NCI-H1436 (cell line): ENCODE measurements around the gene TMEM212.
"Not testable (repeated sequence)": the region's sequence is repeated elsewhere in the genome, so short reads cannot be mapped to it uniquely, and the experiment has no call there.

Experiments
- DNase-seq: peaks from one replicate; lab custom pipeline; 2025; lab: John Stamatoyannopoulos, UW

Gene TMEM212

DNA sequence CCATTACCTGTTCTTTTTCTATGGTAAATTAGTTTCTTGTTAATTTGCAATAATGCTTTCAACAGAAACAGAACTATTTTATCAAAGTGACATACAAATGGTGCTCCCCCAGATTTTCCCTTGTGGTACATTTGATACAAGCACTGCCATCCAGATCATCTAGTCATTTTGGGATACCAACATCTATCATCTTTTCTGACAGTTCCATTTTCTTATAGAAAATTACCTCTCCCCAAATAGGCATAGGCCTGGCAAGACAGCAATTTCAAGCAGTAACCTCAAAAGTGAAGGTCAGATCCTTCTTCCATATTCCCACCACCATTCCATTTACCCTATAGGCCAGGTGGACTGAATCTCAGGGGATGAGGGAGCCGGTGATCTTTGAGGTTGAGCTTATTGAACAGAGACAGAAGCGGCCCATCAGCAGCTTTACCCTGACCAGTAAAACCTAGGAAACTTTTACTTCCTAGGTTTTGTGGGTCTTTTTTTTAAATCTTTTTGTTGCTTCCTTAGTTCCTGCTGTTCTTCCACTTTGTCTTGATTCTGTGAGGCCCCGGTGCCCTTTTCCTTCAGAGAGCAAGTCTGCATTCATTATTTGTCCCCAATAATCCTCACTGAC is 29.8 kb upstream of the TMEM212 start:
- no peak for DNase-seq

DNA sequence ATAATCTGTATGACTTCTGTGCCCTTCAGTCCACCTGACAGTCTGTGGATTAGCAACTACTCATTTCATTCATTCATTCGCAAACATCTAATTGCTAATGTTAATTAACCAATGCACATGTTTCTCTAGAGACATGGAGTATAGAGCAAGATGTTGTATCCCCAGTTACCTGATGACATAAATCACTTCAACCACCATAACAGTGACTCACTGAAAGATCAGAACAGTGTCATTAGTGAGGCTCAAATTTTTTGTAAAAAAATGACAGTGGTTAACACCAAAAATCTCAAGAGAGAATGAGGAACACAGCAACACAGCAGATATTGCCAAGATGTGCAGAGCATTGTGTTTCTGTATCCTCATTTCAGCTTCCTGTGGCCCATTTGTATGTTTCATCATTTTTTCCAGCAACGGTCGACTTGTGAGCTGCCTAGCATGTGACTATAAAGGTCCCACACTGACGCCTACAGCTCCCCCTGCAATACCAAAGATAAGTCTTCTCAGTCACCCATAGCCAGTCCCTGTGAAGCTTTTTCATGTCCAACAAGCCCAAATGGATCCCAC is 29.2 kb upstream of the TMEM212 start:
- DNase-seq, result no peak

DNA sequence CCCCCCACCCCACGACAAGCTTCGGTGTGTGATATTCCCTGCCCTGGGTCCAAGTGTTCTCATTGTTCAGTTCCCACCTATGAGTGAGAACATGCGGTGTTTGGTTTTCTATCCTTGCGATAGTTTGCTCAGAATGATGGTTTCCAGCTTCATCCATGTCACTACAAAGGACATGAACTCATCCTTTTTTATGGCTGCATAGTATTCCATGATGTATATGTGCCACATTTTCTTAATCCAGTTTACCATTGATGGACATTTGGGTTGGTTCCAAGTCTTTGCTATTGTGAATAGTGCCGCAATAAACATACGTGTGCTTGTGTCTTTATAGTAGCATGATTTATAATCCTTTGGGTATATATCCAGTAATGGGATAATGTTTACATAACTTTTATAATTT is 28.5 kb upstream of the TMEM212 start:
- not testable (repeated sequence) for DNase-seq

DNA sequence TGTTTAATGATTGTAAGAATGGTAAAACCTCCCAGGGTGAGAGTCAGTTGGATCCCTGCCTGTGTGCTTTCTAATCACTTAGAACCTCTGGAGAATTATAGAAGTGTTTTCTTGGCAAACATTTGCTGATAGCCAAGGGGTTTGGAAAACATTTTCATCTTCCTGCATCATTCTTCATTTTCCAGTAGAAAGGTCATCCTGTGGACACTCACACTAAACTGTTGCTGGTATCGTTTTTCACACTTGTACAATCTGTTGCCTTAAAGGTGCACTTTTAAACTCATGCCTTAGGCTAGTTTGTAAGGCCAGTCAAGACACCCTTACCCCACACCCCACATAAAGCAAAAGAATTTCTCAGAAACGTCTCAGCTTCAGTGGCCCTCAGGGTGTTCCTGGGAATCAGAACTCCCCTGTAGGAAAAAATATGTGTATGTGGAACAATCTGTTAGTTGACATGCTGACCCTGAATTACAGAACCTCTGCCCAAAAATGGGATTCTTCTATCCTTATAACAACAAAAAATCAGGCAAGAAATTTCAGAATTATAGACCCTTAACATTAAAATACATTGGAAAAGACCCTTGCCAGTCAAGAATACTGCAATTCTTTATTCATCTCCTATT is 27.1 kb upstream of the TMEM212 start:
- no peak for DNase-seq

DNA sequence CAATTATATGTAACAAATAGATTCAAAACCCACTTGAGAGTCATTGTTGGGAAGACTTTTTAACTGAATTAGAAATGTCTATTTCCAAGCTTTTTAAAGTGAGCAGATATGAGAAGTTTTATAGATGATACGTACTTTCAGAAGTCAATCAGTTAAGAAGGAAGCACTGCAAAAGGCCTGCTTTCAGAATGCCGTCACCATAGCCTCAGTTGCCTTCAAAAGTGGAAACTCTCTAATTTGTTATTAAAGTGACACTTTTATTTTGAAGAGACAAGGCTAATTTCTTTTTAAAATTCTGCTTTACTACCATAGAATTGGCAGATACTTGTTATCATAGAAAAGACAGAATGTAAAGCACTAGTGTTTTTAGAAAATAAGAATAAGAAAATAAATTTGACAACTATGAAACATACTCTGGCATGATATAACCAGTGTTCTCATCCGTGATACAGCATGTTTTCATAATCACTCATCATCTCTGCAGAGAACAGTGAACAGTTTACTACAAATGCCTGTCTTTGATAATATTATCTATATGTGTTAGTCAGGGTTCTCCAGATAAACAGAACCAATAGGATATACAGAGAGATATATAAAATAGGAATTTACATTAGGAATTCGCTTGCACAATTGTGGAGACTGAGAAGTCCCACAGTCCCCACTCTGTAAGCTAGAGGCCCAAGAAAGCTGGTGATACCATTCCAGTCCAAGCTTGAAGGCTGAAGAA is 25.9 kb upstream of the TMEM212 start:
- no peak for DNase-seq

DNA sequence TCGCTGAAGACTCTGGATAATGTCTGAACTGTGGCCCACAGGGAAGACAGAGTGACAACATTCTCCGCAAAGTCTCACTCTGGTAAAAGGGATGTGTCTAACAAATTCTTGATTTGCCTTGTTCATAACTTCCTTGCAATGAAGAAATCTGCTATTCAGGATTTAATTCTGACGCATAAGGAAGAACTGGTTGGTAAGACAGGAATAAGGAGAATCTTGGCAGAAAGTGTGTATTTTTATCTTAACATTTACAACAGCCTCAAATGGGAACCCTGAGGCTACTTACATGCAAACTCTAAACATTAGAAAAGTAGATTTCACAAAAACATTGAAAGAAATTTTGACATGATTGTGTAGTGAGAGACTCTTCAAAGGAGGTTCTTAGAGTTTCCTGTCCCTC is 22.1 kb upstream of the TMEM212 start:
- DNase-seq, result no peak

DNA sequence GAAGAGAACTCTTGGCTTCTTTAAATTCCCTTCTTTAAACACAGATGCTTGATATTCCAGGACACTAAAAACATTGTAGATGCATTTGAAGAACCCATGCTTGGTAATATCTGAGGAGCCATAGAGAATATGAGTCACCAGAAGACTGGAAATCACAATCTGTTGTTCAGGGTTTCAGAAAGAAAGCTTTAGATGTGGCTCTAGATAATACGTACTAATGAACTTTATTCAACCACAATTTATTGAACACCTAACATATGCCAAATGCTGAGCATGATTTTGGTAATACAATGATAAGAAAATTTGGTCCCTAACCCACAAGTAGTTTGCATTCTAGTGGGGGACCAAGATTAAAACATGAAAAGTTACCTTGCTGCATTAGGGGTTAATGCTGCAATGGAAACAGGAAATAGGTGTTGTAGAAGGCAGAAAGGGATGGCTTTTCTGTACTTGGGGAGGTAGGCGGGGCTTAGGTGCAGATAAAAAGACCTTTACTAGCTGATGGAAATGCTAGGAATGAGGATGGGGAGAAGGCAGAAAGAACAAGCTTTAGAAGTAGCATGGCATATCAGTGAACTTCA is 21.3 kb upstream of the TMEM212 start:
- DNase-seq, result no peak

DNA sequence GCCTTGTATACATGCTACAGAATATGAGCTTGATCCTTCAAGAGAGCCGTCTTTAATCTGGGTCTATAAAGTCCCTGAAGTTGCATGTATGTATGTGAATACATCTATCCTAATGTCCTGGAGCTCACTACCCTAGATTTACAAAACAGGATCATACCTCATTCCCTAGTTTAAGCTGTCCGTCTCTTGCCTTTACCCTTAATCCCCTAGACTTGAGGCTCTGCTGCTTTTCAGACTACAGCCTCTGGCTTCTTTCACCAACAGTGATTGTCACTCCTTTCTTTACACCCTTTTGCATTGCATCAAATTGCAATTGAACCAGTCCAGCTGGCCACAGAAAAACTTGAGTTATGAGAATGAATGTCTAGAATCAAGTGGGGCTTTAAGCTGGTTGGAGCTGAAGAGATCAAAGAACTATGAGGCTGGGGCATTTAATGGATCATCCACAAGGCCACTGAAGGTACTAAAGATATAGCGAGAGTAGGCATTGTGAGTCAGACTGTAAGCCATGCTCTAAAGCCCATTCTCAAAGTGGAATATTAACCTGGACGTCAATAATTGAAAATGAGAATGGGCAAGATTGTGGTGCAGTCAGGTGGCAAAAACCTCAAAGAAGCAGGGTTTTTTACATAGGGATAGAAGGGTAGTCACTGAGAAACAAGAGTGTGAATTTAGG is 20.6 kb upstream of the TMEM212 start:
- DNase-seq, result no peak

DNA sequence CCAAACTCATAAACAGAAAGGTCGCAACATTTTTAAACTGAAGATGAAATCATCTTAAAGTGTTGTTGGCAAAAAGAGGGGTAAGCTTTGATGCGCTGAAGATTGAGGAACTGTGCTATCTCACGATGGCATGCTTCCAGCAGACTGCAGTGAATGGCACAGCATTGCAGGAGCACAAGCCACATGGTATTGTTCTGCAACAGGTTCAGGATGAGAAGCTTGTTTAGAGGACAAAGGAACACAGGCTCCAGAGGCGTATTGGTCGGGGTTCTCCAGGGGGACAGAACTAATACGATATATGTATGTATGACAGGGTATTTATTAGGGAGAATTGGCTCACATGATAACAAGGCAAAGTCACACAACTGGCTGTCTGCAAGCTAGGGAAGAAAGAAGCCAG is 19.0 kb upstream of the TMEM212 start:
- DNase-seq, result no peak

DNA sequence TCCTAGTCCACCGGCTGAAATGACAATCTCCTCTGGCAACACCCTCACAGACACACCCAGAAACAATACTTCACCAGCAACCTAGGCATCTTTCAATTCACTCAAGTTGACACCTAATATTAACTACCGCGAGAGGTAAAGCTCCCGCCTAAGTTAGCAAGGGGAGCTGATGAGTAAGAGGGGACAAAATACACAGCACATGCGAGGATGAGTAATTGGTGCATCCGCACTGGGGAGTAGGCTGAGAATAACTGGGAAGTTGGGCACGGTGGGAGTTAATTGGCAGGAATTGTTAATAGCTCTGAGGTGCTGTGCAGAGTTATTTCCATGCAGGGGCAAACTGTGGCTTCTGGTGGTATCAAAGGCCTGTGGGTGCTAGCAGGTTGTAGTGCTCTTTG is 18.3 kb upstream of the TMEM212 start:
- no peak for DNase-seq

DNA sequence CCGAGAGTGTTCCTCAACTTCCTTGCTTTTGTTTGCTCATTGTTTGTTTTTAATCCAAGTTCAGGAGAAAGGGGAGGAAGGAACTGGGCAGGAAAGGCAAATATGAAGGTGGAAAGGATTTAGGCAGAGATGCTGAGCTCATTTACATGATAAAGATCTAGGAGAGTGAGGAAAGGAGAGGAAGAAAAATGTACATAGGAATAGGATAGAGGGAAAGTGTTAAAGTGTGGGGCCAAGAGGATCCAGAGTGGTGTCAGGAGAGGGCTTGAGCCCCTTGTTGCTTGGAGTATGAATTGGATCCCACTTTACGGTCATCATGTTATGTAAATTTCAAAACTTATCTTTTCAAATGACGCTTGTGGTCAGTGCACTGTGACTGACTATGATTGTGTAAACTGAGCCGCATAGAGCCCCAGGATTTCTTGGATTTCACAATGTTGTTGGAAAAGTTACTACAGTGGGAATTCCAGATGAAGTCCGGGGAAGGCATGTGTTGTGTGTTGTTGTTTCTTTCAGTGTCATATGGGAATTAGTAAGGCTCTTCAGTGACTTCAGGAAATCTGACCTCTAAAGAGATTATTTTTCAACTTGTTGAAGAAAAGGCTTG is 17.8 kb upstream of the TMEM212 start:
- no peak for DNase-seq

DNA sequence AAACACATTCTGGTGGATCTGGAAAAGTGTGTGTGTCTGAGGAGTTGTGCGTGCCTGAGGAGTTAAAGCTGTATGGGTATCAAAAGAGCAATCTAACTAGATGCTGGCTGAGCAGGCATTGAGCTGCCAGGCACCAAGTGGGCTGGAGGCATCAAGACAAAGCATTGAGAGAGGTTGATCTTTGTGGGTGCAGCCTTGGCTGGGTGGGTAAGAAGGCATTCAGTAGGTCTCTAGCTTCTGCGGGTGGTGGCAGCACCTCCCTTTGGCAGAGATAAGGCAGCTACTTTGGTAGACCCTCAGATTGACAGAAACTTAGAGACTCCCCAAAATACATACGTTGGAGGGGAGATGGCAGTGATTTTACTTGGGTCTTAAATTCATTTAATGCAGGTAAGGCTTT is 15.8 kb upstream of the TMEM212 start:
- no peak for DNase-seq

DNA sequence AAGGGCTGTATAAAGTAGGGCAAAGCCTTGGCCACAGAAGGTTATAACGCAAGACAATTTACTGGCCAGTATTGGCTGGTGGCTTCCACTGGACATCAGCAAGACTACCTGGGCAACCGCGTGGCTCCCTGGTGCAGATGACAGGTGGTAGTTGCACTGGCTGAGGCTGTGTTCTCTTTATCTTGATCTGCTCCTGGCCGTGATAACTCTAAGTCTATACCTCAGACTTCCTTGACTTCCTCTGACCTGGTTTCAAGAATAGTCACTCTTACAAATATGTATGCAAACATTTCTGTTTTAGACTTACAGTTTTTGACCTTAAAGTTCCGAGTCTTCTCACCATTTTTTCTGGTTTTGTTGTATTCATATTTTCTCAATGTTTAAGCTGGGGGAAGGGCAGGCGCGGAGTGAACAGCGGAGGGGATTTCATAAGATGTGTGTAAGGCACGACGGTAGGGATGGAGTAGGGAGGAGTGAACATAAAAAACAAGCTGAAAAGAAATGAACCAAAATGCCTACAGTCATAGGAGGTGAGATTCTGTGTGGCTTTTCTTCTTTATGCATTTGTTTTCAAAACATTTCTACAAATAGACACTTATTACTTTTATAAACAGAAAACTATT is 15.2 kb upstream of the TMEM212 start:
- DNase-seq, result no peak

DNA sequence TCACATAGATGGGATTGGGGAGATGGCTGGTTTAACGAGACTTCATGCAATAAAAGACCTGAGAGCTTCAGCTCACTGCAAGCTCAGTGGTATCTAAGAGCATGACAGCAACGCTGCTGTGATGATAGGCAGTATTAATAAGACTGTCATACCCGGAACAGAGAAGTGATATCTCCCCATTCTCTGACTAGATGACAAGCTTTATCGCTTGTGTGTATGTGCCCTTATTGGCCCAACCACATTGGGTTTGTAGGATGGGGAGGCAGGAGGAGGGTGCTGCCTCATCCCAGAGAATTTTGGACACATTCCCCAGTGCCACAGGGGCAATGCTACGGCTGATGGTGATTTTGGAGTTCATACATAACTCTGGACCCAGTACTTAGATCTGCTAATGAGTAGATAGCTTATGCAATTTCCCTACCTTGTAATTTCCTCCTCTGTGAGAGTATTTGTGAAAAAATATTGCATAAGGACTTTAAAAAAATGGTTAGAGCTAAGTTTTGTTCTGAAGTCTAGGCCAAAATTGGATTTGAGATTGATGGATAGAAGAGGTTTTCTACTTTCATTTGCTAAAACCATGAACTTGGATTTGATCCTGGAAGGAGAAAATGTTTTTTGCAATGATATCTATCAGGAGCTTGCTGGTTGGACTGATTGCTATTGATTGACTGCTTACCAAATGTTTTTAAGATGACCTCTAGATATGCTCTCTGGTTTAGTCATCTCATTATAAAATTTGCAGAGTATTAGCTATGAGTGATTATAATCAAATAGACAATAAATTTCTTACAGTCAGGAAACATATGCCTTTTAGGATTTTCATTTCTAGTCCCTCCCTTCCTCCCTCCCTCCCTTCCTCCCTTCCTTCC is 14.0 kb upstream of the TMEM212 start:
- no peak for DNase-seq

DNA sequence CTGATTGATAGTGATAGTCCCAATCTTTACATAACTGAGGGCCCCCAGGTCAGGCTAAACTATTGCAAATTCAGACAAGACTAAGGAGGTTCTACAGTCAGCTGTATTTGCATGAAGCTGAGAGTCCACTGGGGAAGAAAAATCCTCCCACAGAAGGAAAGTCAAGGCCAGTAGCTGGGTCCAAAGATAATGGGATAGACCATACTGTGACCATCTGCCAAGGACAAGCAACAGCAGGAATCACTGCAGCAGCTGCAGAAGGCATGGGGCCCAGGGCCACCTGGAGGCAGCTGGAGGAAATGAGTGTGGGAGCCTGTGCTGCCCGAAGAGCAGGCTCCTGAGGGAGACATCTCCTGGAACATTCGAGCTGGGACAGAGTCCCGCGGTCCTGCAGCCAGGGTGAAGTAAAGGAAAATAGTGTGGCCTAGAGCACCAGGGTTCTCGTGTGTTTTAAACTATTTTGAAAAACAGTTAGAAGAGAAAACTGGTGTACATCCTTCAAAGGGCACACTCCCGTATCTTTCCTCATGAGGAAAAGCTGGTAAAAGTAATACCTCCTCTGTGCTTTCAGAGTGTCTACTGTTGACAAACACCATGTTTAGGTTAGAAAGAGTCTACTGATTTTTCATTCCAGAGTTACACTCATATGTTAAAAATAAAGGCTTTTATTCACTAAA is 13.2 kb upstream of the TMEM212 start:
- DNase-seq, result peak; percentile 56

DNA sequence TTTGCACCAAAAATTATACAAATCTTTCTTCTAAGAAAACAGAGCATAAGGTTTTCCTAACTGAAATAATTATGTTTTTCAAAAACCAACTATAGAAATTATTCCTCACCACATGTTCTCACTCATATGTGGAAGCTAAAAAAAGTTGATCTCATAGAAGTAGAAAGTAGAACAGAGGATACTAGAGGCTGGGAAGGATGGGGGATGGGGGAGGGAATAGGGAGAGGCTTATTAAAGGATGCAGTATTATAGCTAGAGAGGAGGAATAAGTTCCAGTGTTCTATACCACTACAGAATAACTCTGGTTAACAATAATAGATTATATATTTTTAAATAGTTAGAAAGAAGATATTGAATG is 12.7 kb upstream of the TMEM212 start:
- no peak for DNase-seq

DNA sequence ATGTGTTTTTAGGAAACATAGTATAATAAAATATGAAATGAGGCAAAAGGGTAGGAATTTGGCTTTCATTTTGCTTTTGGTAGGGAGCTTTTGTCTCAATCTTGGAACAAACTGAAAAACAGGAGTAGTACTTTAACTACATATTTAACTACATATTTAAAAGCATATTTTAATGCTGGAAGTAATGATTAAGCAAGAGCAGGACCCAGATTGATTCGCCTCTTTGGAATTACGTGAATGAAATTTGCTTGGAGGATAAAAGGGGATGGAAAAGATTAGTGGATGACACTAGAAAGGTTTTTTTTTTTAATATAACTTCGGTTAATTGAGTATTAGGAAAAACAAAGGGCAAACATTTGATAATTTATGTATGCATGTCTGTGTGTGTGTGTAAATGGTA is 11.2 kb upstream of the TMEM212 start:
- no peak for DNase-seq

DNA sequence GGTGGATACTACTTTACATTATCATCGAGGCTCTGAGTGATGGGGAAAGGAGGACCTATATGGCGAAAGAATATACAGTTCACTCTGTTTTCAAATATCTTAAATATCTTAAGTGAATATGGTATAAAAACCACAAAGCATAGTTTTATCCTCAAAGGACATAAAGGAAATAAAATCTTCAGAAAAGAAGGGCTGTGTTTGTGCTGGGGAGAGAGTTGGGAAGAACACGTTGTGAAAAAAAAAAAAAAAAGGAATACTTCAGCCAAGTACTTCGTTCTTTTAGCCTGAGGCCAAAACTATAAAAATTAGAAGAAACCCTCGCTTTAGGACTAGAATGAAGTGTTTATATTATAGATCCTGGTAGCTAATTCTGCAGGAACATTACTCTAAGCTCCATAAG is 10.2 kb upstream of the TMEM212 start:
- DNase-seq, result no peak

DNA sequence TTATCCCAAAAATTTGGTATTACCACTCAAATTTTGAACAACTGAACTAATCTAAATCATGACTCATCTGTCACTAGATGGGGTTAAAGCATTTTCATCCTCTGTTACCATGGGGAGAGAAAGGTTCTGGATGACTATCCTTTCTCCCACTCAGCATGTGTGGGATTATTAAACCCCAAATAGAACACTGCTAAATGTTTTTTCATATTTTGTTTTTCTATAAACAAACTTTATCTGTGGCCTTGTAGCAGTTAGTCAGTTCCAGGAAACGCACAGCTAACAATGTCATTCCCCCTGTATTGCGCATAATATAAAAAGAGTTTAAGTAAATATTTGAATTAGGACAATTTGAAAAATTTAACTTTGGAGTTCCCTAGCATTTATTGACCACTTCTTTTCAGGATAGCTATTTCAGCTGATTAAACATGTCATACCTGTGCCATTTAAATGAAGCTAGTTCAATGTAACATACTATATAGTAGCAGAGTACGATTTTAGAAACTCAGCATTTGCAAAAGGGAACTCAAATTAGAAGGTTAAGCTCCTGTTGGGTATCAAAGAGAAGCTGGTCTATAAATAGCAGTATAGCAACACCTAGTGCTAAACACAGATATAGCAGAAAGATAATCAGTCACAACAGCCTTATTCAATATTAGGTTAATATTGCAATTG is 9.2 kb upstream of the TMEM212 start:
- DNase-seq, result peak; percentile 46

DNA sequence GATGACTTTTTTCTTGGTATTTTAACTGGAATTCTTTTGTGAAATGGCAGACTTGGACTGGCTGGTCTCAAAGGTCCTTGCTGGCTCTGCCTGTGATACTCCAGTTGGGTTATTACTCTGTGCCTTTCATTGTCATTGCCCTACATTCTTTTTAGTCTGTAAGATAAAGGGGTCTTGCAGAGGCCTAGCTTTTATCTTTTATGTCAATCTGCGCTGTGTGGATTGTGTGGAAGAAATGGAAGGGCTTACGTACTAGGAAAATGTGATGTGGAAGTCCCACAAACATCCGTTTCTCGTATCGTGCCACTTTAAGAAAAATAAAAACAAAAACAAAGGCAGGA is 8.7 kb upstream of the TMEM212 start:
- DNase-seq, result no peak
